Putamen (tissue), 1 donor: ENCODE measurements around the gene SSTR3.

Source experiments
- DNase-seq: peaks from one replicate; pipeline ENCODE4 v3.0.0-alpha.2; 2016; ENCODE audit warnings: low spot score

Gene SSTR3

GRCh38 chr22:37229012-37229804, 16.9 kb upstream of the SSTR3 start:
- no peak for DNase-seq

DNA sequence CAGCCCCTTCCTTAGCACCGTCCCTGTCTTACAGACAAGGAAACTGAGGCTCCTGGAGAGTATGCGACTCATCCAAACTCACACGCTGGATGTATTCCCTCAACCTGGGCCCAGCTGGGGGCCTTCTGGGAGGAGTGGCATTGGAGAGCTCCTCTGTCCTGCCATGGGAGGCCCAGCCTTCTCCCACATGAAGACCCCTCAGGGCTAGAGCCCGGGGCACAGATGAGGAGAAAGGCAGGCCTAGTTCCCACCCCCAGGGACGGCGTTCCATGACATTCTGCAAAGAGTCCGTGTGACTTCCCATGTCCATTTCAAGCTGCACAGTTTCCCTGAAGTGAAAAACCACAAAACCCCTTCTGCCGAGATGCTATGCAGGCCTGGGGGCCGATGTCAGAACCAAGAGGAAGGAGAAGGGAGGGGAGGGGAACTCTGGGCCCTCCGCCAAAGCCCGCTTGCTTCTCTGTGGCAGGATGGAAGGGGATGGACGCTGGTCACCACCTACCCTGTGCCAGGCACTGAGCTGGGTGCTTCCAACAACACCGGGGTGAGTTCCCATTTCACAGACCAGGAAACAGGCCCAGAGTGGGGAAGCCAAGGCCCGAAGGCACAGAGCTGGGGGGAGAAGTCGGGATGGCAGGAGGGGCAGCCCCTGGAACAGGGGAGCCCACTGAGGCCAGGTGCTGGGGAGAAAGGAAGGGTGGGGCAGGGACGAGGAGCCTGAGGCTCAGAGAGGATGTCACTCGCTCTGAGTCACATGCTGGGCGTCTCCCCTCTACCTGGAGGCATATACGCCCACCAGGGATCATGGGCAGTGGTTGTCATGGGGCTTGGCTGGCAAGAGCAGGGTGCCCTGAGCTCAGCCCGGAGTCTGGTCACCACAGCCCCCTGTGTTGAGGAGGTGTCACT, 16.1 kb upstream of the SSTR3 start:
- no peak for DNase-seq

- DNase-seq = no peak
These were observed 14.2 kb upstream of the SSTR3 start for GRCh38 chr22:37226514-37226913.

DNA sequence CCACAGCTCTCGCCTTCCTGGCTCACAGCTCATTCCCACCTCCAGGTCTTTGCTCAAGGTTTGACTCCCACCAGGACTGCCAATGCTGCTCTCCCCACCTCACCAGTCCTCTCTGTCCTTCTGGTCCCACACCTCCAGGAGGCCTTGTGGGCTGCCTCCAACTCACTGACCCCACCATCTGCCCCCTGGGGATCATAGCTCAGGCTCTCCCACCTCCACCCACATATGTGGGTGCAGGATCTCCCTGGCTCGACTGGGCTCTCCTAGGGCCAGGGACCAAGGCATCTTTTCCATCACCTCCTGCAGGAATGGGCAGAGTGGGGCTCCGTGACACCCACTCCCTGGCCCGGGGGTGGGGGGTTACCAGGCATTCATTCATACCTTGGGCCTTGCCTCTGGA, 13.8 kb upstream of the SSTR3 start:
- DNase-seq = no peak

DNA sequence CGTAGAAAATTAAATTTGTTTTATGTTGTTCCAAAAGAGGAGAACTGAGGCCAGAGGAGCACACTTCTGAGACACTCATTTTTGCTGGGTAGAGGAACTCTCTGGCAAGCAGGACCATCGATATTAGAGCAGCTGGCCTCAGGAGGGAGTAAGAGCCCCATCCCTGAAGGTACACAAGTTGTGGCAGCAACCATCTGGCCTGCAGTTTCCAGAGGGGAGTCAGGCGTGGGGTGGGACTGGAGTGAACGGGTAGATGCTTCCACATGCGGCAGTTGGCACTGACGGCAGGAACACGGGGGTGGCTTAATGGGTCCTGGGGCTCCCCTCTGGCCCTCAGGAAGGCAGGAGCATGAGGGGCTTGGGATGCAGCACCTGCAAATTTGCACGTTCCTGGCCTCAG, 13.2 kb upstream of the SSTR3 start:
- DNase-seq = no peak

DNA sequence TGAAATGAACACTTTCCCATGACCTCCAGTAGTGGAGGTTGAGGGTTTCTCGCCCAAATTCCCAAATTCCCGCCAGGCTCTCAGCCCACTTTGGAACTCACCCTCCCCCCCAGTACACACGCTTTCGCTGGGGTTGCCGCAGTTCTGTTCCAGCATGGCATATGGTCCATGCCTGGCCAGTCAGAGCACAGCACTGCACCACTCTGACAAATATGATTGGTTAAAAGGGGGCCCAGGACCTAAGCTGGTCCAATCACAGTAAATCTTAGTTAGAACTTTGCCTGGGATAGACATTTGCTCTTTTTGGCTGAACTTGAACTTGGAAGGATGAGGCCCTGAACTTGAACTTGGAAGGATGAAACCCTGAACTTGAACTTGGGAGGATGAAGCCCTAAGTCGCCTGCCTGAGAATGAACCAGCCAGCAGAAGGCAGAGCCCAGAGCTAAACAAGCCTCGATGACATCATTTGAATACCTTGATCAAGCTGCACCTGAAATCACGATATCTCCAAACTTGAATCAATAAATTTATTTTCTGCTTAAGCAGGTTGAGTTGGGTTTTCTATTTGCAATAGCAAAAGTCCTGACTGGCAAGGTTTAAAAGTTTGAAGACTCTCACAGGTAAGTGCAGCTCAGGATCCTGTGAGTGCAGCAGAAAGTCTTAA, 12.6 kb upstream of the SSTR3 start:
- DNase-seq = no peak

DNA sequence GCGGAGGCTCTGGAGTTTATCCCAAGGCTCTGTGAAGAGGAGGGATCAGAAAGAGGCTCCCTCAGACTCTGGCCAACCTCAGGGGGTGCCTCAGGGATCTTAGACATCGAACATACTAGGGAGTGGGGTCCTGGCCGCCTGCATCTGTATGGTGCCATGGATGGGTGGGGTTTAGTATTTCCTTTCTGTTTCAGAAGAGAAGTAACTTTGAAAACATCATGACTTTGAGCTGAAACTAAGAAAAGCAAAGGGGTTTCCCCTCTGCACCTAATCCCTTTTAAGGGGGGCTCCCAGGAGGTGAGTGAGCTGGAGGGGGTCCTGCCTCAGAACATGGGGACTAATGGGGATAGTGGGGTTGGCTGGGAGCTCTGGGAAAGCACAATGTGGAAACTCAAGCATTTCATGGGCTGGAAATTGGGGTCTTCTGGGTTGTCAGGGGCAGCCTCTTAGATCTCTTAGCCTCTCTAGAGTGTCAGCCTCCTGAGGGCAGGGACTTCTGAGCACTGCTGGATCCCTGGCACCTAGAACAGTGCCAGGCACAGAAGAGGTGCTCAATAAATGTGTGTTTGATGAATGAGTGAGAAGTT, 11.8 kb upstream of the SSTR3 start:
- DNase-seq = no peak

DNA sequence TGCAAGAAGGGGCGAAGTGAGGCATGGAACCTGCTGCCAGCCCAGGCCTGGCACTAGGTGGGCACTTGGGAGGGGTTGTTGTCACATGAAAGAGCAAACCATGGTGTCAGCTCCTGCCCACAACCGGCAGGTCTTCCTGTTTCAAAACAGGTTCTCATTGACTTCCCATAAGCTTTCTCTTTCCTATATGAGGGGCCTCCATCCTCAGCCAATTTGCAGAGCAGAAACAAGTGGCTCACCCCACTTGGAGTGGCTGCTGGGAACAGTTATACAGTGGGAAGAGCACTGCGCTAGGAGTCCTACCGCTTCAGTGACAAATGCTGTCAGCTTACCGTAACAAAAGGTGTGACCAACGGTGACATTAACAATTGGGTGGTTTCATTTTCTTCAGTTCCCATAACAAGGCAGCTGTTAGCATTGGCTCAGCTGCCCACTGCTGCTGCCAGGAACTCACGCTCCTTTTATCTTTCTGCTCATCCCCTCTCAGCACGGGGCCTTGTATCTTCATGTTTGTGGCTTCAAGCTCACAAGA, 10.2 kb upstream of the SSTR3 start:
- no peak for DNase-seq

GRCh38 chr22:37221424-37222333, 9.4 kb upstream of the SSTR3 start:
- DNase-seq = no peak

GRCh38 chr22:37220543-37220981, 8.3 kb upstream of the SSTR3 start:
- DNase-seq = no peak

DNA sequence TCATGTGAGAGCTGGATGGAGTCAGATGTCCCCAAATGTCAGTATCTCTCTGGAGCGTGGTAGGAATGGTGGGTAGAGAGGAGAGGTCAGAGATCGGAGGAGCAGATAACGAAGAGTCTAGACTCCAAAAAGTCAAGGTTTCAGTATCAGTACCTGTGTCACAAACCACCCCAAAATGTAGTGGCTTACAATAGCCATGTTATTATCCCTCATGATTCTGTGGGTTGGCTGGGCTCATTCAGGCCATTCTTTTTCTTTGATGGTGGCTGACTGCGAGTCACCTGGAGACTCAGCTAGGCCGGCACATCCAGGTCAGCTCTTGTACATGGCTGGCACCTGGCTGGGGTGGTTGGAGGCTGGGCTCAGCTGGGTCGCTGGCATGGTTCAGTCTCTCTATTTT, 7.3 kb upstream of the SSTR3 start:
- DNase-seq = no peak

- no peak for DNase-seq
These were observed 6.6 kb upstream of the SSTR3 start for GRCh38 chr22:37218771-37219411.

DNA sequence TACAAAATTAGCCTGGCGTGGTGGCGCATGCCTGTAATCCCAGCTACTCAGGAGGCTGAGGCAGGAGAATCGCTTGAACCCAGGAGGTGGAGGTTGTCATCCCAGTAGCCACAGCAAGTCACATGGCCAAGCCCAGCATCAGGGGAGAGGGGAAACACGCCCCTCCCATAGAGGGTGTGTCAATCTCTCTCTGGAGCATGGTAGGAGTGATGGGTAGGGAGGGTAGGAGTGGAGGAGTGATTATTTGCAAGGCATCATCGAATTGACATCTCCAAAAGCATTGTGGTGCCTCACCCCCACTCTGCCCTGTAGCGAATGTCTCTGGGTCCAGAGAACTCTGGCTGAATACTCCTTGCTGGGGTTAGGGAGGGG, 6.1 kb upstream of the SSTR3 start:
- no peak for DNase-seq

- DNase-seq = no peak
These were observed 3.6 kb upstream of the SSTR3 start for GRCh38 chr22:37215890-37216289.

DNA sequence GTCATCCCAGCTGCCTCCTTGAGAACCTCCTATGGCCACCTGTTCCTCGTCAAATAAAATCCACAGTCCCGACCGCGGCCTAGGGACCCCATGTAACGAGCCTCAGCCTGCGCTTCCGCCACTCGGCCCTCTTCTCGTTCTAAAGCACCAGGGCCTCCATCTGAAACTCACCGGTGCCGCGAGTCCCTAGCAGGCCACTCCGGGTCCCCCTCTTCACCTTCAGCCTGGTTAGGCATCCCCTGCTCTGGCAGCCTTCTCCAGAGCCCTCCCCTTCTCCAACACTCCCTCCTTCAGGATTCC, 2.4 kb upstream of the SSTR3 start:
- no peak for DNase-seq

DNA sequence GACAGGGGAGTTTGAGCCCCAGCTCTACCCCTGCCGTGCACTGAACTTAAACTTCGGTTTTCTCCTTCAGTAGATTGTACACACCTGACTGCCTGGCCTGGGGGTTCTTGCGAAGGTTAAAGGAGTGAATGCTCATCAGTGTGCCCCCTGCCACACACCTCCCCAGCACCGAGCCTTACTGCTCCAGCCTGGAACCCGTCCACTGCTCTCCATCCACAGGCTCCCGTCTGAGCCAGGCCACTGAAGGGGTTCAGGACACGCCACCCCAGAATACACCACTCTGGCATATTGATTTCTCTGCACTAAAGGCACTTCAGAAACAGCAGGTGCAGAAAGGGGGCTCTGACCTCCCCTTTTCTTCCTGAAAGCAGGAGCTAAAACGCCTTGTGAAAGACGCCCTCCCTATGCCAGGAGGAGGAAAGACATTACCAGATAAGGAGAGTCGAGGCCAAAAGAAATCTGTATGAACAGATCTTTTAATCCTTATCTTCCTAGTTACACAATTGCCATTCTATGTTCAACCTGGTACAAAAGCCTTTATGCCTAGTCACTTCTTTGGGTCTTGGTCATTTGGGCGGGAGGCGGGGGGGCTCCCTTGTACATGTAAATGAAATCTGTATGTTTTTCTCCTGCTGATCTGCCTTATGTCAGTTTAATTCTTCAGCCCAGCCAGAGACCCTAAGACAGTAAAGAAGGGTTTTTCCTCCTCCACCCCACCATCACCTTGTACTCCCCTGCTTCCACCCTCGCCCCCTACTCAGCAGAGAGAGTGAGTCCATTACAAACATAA, 1.9 kb upstream of the SSTR3 start:
- no peak for DNase-seq

DNA sequence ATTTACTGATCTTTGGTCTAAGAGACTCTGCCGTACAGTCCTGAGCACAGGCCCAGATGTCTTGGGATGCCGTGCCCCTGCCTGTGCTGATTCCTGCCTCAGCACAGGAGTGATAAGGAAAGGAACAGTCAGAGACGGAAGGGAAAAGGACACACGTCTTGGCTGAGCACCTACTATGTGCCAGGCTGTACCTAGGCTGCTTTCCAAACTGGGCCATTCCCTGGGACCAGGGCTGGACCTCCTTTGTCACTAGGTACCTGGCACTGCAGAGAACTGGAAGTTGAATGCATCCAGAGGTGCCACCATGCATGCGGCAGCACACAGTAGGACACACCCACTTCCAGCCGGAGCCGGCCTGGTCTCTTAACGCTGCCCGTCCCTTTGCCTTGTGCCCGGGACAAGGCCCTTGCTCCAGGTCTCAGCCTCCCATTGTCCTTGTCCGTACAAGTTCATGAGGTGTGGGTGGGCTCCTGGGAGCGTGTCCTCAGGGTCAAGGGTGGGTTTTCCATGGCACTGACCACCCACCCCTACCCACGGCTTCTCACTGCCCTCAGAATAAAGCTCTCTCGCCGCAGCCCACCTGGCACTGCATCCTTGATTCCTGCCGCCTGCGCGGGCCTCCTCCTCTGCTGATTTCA, 1.1 kb upstream of the SSTR3 start:
- DNase-seq = no peak

DNA sequence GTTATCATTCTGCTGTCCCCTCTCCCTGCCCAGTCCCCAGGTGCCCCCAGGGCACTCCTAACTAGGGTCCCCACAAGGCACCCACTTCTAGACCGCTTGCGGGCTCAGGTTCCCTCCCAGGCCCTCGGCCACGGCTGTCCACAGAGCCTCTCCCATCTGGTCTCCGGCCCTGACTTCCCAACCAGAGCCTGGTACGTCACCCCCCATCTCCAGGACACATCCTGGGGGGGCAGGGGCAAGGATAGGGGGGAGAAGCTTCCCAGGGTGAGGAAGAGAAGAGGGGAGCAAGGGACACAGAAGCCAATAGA, 457 bp downstream of the SSTR3 start:
- DNase-seq = no peak

GRCh38 chr22:37211075-37211865, 1.0 kb downstream of the SSTR3 start:
- no peak for DNase-seq
